Thyroid gland (tissue), 4 donors: ENCODE data around the gene SMIM1.

Experiments used
- CTCF ChIP-seq, 6 experiments: fragments of 200-600 bp in 3 of 6; fragments of 450-650 bp in 3 of 6; sonication (generic) in 3 of 6; IDR thresholded peaks; one replicate each; pipeline ENCODE4 v1.5.1; 2016 to 2019; ENCODE audit warnings: antibody characterized with exemption in 6 of 6, mild to moderate bottlenecking in 2 of 6, inconsistent platforms in 1 of 6, moderate library complexity in 1 of 6
- POLR2A ChIP-seq, 2 donors: fragments of 450-650 bp; IDR thresholded peaks; one replicate each; pipeline ENCODE4 v1.6.1; 2017; ENCODE audit warnings: antibody characterized with exemption in 2 of 2, mild to moderate bottlenecking in 2 of 2, moderate library complexity in 1 of 2

DNA sequence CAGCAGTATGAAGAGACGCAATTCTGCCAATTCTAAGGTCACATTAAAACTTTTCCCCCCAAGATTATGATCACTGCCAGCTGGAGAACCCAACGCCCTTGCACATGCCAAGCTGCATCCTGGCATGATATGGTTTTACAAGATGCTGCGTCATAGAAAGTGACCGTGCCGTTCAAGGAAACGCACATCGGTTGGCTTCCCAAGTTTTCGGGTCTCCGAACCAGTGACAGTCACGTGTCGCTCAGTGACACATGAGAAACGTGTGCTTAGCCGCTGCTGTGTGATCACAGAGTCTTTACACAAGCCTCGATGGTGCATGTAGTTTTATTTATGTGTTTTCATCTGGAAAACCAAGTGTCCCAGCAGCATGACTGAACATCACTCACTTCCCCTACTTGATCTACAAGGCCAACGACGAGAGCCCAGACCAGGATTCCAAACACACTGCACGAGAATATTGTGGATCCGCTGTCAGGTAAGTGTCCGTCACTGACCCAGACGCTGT is 7.4 kb downstream of the SMIM1 start:
- TF ChIP-seq CTCF (IDR thresholded peaks at IDR 0.05) (no peak), POLR2A (IDR thresholded peaks at IDR 0.05) (no peak)
